ENCODE measurements around the gene PDZRN3. TPM values are rescaled to one million over a fixed set of nuclear protein-coding genes. Genes with fewer than 3 reads are reported as not detected.
A peak's percentile ranks its signal among the peaks of the same experiment; 100 is the strongest.

Gene PDZRN3
- total RNA-seq, 1 donor from 2014 or later, result 23.9 TPM

- H3K27me3 ChIP-seq, result no peaks in the 10 kb centered on the region
- TF ChIP-seq, protein P1, sequence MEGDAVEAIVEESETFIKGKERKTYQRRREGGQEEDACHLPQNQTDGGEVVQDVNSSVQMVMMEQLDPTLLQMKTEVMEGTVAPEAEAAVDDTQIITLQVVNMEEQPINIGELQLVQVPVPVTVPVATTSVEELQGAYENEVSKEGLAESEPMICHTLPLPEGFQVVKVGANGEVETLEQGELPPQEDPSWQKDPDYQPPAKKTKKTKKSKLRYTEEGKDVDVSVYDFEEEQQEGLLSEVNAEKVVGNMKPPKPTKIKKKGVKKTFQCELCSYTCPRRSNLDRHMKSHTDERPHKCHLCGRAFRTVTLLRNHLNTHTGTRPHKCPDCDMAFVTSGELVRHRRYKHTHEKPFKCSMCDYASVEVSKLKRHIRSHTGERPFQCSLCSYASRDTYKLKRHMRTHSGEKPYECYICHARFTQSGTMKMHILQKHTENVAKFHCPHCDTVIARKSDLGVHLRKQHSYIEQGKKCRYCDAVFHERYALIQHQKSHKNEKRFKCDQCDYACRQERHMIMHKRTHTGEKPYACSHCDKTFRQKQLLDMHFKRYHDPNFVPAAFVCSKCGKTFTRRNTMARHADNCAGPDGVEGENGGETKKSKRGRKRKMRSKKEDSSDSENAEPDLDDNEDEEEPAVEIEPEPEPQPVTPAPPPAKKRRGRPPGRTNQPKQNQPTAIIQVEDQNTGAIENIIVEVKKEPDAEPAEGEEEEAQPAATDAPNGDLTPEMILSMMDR (IDR thresholded peaks at IDR 0.05), result no peak
- H3K27ac ChIP-seq, result no peak overlapping the region
- DNase-seq, result no peak
- peaks cover 13% of the 10 kb centered on the region for H3K4me1 ChIP-seq
- no peak for ATAC-seq
- no peak overlapping the region for H3K4me3 ChIP-seq
- no peaks in the 10 kb centered on the region for H3K9me3 ChIP-seq
- no peaks in the 10 kb centered on the region for H3K36me3 ChIP-seq
- intact Hi-C loops (cut with DNase I), result no loop called here
Measured at GRCh38 chr3:73459711-73460110, 165.0 kb downstream of the PDZRN3 start.

- Histone ChIP-seq H3K27me3 (no peaks in the 10 kb centered on the region), H3K27ac (no peak overlapping the region), H3K9me3 (no peaks in the 10 kb centered on the region), H3K4me3 (no peak overlapping the region), H3K4me1 (peaks cover 13% of the 10 kb centered on the region), H3K36me3 (no peaks in the 10 kb centered on the region)
- peak; percentile 13 for ATAC-seq
- intact Hi-C loops (cut with DNase I), result no loop called here
- no peak for DNase-seq
- TF ChIP-seq, protein P1 (IDR thresholded peaks at IDR 0.05), result no peak
Measured at GRCh38 chr3:73453666-73454065, 171.1 kb downstream of the PDZRN3 start.

DNA sequence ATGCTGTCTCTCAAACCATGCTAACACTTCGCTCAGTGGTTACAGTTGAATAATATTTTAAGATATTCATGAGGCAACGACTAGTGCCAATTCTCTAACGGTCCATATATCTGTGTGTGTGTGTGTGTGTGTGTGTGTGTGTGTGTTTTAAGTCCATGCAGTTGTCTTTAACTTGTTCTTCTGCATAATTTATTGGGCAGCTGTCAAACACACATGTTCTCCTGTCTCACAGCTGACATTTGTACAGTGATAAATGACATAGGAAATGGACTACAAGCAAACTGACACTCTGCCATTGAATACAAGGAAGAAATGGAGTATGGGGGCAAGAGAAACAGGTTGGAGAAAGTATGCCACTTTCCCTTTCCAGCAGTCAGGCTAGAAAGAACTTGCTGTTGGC, 172.0 kb downstream of the PDZRN3 start:
- no peaks in the 10 kb centered on the region for H3K36me3 ChIP-seq
- no peak overlapping the region for H3K27ac ChIP-seq
- intact Hi-C loops (cut with DNase I), result no loop called here
- no peaks in the 10 kb centered on the region for H3K27me3 ChIP-seq
- H3K4me3 ChIP-seq, result no peak overlapping the region
- TF ChIP-seq, protein P1 (IDR thresholded peaks at IDR 0.05), result no peak
- peaks cover 13% of the 10 kb centered on the region for H3K4me1 ChIP-seq
- DNase-seq, result no peak
- no peak for ATAC-seq
- H3K9me3 ChIP-seq, result no peaks in the 10 kb centered on the region

GRCh38 chr3:73451301-73451944, 173.3 kb downstream of the PDZRN3 start:
- Histone ChIP-seq H3K36me3 (no peaks in the 10 kb centered on the region), H3K27me3 (no peaks in the 10 kb centered on the region), H3K27ac (no peak overlapping the region), H3K9me3 (no peaks in the 10 kb centered on the region), H3K4me1 (peaks cover 13% of the 10 kb centered on the region), H3K4me3 (no peak overlapping the region)
- no peak for DNase-seq
- TF ChIP-seq, protein P1 (IDR thresholded peaks at IDR 0.05), result no peak
- ATAC-seq, result no peak
- intact Hi-C loops (cut with DNase I), result no loop called here

GRCh38 chr3:73449774-73450173, 175.0 kb downstream of the PDZRN3 start:
- intact Hi-C loops (cut with DNase I), result no loop called here
- ATAC-seq (no peak), DNase-seq (no peak)
- Histone ChIP-seq H3K27ac (no peak overlapping the region), H3K4me3 (no peak overlapping the region), H3K36me3 (no peaks in the 10 kb centered on the region), H3K9me3 (no peaks in the 10 kb centered on the region), H3K27me3 (no peaks in the 10 kb centered on the region), H3K4me1 (no peaks in the 10 kb centered on the region)
- TF ChIP-seq, protein P1 (IDR thresholded peaks at IDR 0.05), result no peak
